NCI-H2107 (cell line): ENCODE measurements around the gene RSKR.
"Not testable (repeated sequence)": the region's sequence is repeated elsewhere in the genome, so short reads cannot be mapped to it uniquely, and the experiment has no call there.

ENCODE experiments used
- DNase-seq: peaks from one replicate; lab custom pipeline; 2025; lab: John Stamatoyannopoulos, UW

RSKR gene

GRCh38 chr17:28577466-28577824 lies 36.5 kb downstream of the RSKR start:
- no peak for DNase-seq

- no peak for DNase-seq
Measured at GRCh38 chr17:28576758-28577465, 37.1 kb downstream of the RSKR start, which contains the start of gene ALDOC. TSS of gene ALDOC (minus strand) at chr17:28576895. CDS start at chr17:28575532, 1,363 bp downstream.

- DNase-seq: not testable (repeated sequence)
Measured at GRCh38 chr17:28576016-28576415, 38.0 kb downstream of the RSKR start.

GRCh38 chr17:28575126-28575795 lies 38.7 kb downstream of the RSKR start:
- no peak for DNase-seq

- DNase-seq: no peak
Measured at GRCh38 chr17:28574526-28574925, 39.5 kb downstream of the RSKR start.

GRCh38 chr17:28573966-28574480 lies 40.0 kb downstream of the RSKR start:
- DNase-seq: no peak

GRCh38 chr17:28573521-28573920 lies 40.5 kb downstream of the RSKR start:
- DNase-seq: no peak

GRCh38 chr17:28573040-28573380 lies 41.0 kb downstream of the RSKR start:
- no peak for DNase-seq

- no peak for DNase-seq
Measured at GRCh38 chr17:28572259-28573039, 41.5 kb downstream of the RSKR start.

- DNase-seq: peak; percentile 92
Measured at GRCh38 chr17:28571361-28572122, 42.4 kb downstream of the RSKR start, which contains the start of gene PIGS. TSS of gene PIGS (minus strand) at chr17:28571524. CDS start at chr17:28571496, 28 bp downstream.

- no peak for DNase-seq
Measured at GRCh38 chr17:28570716-28571360, 43.1 kb downstream of the RSKR start.

GRCh38 chr17:28569446-28569845 lies 44.5 kb downstream of the RSKR start:
- no peak for DNase-seq

GRCh38 chr17:28567604-28568003 lies 46.4 kb downstream of the RSKR start:
- DNase-seq: no peak

GRCh38 chr17:28563475-28563874 lies 50.5 kb downstream of the RSKR start:
- no peak for DNase-seq
